Parathyroid adenoma (tissue), 2 donors: ENCODE results near the gene ACHE.
"Not testable (repeated sequence)": the region's sequence is repeated elsewhere in the genome, so short reads cannot be mapped to it uniquely, and the experiment has no call there.

ENCODE experiments used
- H2AFZ ChIP-seq: fragments of 300-600 bp; sonication (generic); one replicate; pipeline ENCODE4 v1.7.0; 2017; ENCODE audit warnings: antibody characterized with exemption, mild to moderate bottlenecking
- H3K27ac ChIP-seq: fragments of 300-600 bp; sonication (generic); one replicate; pipeline ENCODE4 v1.7.0; 2017
- H3K27me3 ChIP-seq: fragments of 300-600 bp; sonication (generic); one replicate; pipeline ENCODE4 v1.7.0; 2017; ENCODE audit warnings: low read length; ENCODE audit not compliant: control insufficient read depth, insufficient read depth
- H3K36me3 ChIP-seq: fragments of 300-600 bp; sonication (generic); one replicate; pipeline ENCODE4 v1.7.0; 2017; ENCODE audit warnings: low read length; ENCODE audit not compliant: control insufficient read depth, insufficient read depth
- H3K4me1 ChIP-seq: fragments of 300-600 bp; sonication (generic); one replicate; pipeline ENCODE4 v1.7.0; 2017; ENCODE audit warnings: control low read depth
- H3K4me2 ChIP-seq: fragments of 300-600 bp; sonication (generic); one replicate; pipeline ENCODE4 v1.7.0; 2017; ENCODE audit warnings: low read length
- H3K4me3 ChIP-seq: fragments of 300-600 bp; sonication (generic); one replicate; pipeline ENCODE4 v1.7.0; 2017; ENCODE audit warnings: low read depth, low read length
- H3K79me2 ChIP-seq: fragments of 300-600 bp; sonication (generic); one replicate; pipeline ENCODE4 v1.7.0; 2017; ENCODE audit warnings: control low read depth
- H3K9ac ChIP-seq: fragments of 300-600 bp; sonication (generic); one replicate; pipeline ENCODE4 v1.7.0; 2017; ENCODE audit warnings: mild to moderate bottlenecking
- H3K9me3 ChIP-seq: fragments of 300-600 bp; sonication (generic); one replicate; pipeline ENCODE4 v1.7.0; 2017; ENCODE audit warnings: low read length; ENCODE audit not compliant: control insufficient read depth
- TF ChIP-seq, protein P1 (sequence below): fragments of 300-600 bp; sonication (generic); IDR thresholded peaks from one replicate; pipeline ENCODE4 v1.7.0; 2017; ENCODE audit warnings: antibody characterized with exemption, mild to moderate bottlenecking
- donor health status: primary hyperparathyroidism.

Gene ACHE

GRCh38 chr7:100914879-100915447, 19.3 kb upstream of the ACHE start:
- no peak overlapping the region for H3K4me2 ChIP-seq
- TF ChIP-seq, protein P1, sequence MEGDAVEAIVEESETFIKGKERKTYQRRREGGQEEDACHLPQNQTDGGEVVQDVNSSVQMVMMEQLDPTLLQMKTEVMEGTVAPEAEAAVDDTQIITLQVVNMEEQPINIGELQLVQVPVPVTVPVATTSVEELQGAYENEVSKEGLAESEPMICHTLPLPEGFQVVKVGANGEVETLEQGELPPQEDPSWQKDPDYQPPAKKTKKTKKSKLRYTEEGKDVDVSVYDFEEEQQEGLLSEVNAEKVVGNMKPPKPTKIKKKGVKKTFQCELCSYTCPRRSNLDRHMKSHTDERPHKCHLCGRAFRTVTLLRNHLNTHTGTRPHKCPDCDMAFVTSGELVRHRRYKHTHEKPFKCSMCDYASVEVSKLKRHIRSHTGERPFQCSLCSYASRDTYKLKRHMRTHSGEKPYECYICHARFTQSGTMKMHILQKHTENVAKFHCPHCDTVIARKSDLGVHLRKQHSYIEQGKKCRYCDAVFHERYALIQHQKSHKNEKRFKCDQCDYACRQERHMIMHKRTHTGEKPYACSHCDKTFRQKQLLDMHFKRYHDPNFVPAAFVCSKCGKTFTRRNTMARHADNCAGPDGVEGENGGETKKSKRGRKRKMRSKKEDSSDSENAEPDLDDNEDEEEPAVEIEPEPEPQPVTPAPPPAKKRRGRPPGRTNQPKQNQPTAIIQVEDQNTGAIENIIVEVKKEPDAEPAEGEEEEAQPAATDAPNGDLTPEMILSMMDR, result no peak
- no peaks in the 10 kb centered on the region for H3K4me1 ChIP-seq
- no peaks in the 10 kb centered on the region for H3K79me2 ChIP-seq
- H3K4me3 ChIP-seq, result no peak overlapping the region
- H3K27ac ChIP-seq, result no peak overlapping the region
- no peaks in the 10 kb centered on the region for H3K36me3 ChIP-seq
- no peaks in the 10 kb centered on the region for H3K9me3 ChIP-seq
- no peaks in the 10 kb centered on the region for H3K27me3 ChIP-seq
- H2AFZ ChIP-seq, result no peak overlapping the region
- no peak overlapping the region for H3K9ac ChIP-seq

DNA sequence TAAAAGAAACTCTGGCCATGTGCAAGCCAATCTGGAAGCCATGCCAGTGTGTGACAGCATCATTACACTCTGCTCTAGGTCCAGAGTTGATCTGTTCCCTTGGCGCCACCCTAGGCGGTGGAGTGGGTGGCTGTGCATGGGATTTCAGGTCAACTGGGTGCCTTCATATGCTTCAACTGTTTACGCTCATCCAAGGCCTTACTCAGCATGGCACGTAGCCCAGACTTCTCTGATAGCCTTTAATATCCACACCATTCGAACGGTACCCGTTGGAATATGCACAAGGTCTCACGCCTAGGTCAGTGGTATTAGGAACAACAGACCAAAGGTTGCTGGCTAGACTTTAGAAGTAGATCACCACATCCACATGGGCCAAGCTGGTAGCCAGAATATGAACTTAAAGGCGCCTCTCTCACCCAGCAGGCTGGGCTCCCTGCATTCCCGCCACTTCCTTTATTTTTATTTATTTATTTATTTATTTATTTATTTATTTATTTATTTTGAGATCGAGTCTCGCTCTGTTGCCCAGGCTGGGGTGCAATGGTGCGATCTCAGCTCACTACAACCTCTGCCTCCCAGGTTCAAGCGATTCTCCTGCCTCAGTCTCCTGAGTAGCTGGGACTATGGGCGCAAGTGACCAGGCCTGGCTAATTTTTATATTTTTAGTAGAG, 18.7 kb upstream of the ACHE start:
- Histone ChIP-seq H3K36me3 (no peaks in the 10 kb centered on the region), H2AFZ (no peak overlapping the region), H3K4me1 (no peaks in the 10 kb centered on the region), H3K27me3 (no peaks in the 10 kb centered on the region), H3K9me3 (no peaks in the 10 kb centered on the region), H3K4me2 (peak overlapping the region; percentile 35), H3K4me3 (no peak overlapping the region), H3K27ac (no peak overlapping the region), H3K9ac (no peak overlapping the region), H3K79me2 (no peaks in the 10 kb centered on the region)
- TF ChIP-seq, protein P1, result no peak

GRCh38 chr7:100911484-100911883, 15.8 kb upstream of the ACHE start:
- Histone ChIP-seq H3K9me3 (no peaks in the 10 kb centered on the region), H3K4me3 (no peak overlapping the region), H3K36me3 (no peaks in the 10 kb centered on the region), H3K4me1 (no peaks in the 10 kb centered on the region), H3K4me2 (no peak overlapping the region), H3K9ac (no peak overlapping the region), H3K27me3 (no peaks in the 10 kb centered on the region), H2AFZ (no peak overlapping the region), H3K27ac (no peak overlapping the region), H3K79me2 (no peaks in the 10 kb centered on the region)
- TF ChIP-seq, protein P1, result no peak

DNA sequence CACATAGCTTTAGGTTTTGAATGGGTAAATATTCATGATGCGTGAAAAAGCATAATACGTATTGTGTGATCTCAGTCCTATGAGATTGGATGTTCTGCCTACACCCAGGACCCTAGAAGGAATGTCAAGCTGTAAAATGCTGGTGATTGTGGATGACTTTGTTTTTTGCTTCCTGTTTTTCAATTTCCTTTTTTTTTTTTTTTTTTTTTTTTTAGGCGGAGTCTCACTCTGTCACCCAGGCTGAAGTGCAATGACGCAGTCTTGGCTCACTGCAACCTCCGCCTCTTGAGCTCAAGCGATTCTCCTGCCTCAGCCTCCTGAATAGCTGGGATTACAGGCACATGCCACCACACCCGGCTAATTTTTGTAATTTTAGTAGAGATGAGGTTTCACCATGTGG, 14.8 kb upstream of the ACHE start:
- not testable (repeated sequence) for H3K4me3 ChIP-seq, H3K4me2 ChIP-seq, H3K36me3 ChIP-seq, H3K27ac ChIP-seq, H3K9me3 ChIP-seq, H3K27me3 ChIP-seq, H3K4me1 ChIP-seq, H3K79me2 ChIP-seq, H2AFZ ChIP-seq, H3K9ac ChIP-seq

DNA sequence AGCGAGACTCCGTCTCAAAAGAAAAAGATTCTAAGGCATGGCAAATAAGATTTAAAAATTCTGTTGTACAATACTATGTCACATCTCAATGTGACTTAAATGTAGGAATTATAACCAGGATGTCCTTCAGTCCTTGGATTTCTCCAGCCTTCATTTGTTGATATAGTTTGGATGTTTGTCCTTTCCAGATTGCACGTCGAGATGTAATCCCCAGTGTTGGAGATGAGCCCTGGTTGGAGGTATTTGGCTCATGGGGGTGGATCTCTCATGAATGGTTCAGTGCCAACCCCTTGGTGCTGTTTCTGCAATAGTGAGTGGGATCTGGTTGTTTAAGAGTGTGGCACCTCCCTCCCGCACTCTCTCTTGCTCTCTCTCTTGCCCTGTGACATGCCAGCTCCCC, 12.8 kb upstream of the ACHE start:
- Histone ChIP-seq H3K36me3 (no peaks in the 10 kb centered on the region), H3K9ac (no peak overlapping the region), H2AFZ (no peak overlapping the region), H3K4me2 (no peak overlapping the region), H3K4me1 (no peaks in the 10 kb centered on the region), H3K79me2 (no peaks in the 10 kb centered on the region), H3K27me3 (no peaks in the 10 kb centered on the region), H3K9me3 (no peaks in the 10 kb centered on the region), H3K27ac (no peak overlapping the region), H3K4me3 (no peak overlapping the region)
- TF ChIP-seq, protein P1, result no peak
